Activated T-helper 1 cell treated with Interleukin-2 at 50 U/mL for 16 hours (primary cell): ENCODE data around the gene C3orf20.
"Not testable (repeated sequence)": the region's sequence is repeated elsewhere in the genome, so short reads cannot be mapped to it uniquely, and the experiment has no call there.

Experiments used
- DNase-seq: peaks from one replicate; pipeline ENCODE4 v3.0.0-alpha.2; 2020; ENCODE audit warnings: low read depth

C3orf20 gene

DNA sequence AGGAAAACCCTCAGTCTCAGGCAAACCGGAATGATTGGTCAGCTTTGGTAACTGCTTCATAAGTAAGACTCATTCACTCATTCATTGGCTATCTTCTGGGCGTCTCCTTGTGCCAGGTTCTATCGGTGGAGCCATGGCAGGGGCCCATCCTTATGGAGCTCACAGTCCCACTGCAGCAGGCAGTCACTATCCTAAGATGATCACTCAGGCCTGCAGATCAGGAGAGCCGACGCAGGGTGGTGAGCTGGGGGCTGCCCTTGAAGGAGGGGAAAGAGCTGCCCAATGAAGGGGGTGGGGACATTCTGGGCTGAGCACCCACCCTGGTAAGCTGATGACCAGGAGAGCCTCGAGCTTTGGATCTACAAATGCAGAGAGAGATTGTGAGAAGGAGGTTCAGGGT, 123.3 kb downstream of the C3orf20 start:
- DNase-seq: no peak

DNA sequence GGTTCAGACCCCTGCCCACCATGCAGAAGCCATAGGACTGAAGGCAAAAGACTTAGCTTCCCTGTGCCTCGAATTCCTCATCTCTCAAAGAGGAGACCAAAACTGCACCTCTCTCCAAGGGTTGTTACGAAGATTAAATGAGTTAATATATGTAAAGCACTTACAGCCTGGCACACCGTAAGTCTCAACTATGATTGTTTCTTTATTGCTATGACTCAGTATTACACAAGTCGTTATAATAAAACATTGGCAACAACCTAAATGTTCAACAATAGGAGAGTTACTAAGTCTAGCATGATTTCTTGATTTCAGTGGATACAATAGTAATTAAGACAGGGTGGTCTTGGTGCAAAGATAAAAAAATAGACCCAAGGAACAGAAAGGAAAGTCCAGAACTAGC, 124.2 kb downstream of the C3orf20 start:
- DNase-seq: no peak

DNA sequence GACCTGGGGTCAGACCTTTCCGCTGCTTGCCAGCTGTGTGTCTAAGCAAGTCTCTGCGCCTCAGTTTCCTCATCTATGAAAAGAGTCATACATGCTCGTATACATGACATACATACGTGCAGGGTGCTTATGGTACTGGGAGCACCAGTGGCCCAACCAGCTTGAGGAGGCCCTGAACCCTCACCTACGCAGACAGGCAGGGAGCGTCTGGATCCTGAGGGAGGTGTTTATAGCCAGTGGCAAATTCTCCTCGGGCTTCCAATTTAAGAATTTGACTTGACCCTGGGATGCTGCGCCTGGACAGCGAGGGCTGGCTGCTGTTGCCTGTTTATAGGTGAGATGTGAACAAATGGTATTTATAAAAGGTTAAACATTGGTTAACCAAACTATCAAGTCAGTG, 126.1 kb downstream of the C3orf20 start:
- DNase-seq: no peak

DNA sequence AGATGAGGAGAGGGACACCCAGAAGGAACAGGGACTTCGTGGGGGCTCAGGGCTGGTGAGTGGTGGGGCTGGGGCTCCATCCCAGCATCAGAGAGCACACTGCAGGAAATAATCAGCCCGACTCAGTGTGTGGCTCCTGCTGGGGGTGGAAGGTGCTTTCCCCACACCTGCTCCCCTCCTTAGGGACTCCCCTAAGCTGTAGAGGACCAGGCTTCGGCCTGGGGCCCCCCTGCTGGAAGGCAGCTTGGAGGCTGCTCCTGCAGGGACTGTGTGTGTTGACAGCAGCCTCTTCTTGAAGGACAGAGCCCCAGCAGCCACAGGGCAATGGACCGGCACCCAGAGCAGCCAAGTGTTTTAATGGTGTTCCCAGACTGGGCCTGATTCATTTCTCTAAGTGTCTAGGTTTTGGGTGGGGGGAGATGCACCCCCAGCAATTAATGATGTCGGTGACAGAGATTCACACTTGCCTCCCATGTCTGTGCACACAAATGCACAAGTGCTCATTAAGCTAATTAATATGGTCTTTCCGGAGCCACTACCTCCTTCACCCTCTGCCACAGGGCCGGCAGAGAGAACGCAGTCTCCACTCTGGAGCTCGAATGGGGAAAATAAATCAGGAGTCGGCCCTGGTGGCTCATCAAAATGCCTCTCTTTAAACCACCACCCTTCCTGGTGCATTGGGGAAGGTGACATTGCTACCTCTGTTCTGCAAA, 126.9 kb downstream of the C3orf20 start:
- no peak for DNase-seq

DNA sequence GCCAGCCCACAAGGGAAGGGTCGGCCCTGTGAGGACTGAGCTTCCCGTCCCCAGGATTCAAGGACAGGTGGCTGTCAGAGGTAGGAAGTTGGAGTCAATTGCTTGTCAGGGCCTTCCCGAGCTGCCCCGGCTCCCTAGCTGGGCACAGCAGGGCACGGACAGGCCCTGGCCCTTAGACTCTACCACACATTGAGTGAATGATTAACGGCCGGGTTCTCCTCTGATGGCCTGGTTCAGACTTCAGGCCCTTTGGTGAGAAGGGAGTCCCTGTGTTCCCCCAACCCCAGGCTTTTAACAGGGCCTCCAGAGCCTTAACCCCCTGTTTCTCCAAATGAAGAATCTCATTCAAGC, 127.4 kb downstream of the C3orf20 start:
- DNase-seq: no peak

GRCh38 chr3:14803101-14803980, 128.4 kb downstream of the C3orf20 start:
- no peak for DNase-seq

GRCh38 chr3:14803981-14804834, 129.3 kb downstream of the C3orf20 start:
- no peak for DNase-seq

DNA sequence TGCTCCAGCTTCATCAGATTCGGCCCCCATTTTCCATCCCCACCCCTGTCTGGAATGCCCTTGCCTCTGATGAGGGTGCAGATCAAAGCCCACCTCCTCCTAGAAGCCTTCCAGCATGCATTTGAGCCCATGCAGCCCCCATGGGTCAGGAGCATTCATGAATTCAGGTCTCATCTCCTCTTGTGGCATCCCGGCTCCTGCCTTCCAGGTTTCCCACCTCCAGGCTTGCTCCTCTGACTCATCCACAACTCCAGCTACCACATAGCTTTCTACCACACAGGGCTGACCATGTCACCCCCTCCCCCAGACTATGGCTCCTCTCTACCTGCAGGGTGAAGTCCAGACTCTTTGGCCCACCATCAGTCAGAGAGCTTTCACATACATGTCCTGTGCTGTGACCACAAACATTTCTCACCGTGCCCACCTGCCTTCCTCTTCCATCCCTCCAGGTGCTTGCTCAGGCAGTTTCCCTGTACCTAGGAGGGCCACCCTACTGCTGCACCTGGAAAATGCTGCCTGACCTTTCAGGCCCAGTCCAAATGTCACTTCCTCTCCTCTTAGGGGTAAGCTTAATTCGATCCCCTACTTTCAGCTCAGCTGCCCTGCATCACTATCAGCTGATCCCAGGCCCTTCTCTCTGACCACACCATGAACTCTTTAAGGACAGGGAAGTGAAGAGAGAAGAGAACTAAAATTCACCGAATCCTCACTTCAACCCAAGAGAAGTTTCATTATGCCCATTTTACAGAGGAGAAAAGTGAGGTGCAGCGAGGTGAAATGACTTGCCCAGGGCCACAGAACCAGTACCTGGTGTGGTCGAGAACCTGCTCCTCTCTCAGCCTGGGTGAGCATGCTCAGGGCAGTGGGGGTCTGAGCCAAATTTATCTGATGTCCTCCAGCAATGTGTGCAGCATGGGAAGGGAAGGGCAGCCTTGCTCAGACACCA, 130.2 kb downstream of the C3orf20 start:
- DNase-seq: no peak

- no peak for DNase-seq
Measured at GRCh38 chr3:14805961-14806537, 131.1 kb downstream of the C3orf20 start.

DNA sequence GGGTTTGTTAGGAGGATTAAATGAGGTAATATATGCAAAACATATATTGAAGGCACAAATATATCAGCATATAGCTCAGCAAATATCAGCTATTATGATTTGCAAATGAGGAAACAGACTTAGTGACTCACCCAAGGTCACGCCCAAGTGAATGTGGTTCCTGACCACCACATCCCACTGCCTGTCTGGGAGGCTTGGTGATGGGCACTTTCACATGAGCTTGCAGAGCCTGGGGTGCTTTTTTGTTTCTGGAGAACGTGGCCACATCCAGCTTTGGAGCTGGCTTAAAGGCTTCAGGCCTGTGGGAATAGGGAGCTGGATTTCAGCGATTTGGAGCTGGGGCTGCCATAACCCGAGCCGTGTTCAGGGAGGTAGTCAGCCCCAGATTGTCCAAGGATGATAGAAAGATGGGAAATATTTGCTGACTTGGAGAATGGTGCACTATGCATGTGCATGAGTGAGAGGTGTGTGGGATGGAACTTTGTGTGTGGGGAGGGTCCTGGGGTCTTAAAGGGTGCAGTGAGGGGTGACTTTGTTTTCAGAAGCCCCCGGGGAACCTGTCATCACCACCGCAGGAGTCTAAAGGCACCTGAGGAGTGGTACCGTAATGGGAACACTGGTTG, 131.8 kb downstream of the C3orf20 start:
- no peak for DNase-seq

DNA sequence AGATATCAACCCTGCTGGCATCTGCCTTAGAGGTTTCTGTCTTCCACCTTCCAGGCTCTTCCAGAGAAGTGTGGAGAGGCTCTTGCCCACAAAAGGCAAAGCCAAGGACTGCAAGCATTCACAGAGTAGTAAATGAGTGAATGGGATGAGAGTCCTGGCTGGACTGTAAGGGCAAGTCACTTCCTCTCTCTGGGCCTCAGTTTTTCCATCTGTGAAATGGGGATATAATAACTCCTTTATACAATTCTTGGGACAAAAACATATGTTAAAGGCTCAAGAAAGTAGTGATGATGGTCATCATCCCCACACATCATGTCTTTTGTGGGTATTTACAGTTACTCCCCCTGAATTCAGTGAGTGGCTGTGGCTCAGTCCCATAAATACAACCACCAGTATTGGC, 133.1 kb downstream of the C3orf20 start:
- no peak for DNase-seq

GRCh38 chr3:14808502-14809266, 133.7 kb downstream of the C3orf20 start:
- DNase-seq: no peak

DNA sequence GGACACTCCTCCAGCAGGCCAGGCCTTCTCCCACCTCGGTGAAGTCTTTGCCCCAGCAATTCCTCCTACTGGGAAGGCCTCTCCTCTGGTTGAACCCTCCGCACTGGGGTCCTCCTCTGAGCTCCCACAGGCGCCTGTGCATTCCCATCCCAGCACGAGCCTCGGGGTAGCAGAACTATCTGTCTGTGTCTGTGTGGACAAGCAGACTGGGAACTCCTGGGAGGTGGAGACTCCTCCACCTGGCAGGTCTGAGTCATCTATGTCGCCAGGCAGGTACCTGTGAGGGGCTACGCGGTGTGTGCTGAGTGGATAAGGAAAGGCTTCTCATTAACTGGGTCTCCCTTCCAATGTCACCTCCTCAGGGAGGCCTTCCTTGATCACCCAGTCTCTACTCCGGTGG, 134.7 kb downstream of the C3orf20 start:
- DNase-seq: not testable (repeated sequence)

DNA sequence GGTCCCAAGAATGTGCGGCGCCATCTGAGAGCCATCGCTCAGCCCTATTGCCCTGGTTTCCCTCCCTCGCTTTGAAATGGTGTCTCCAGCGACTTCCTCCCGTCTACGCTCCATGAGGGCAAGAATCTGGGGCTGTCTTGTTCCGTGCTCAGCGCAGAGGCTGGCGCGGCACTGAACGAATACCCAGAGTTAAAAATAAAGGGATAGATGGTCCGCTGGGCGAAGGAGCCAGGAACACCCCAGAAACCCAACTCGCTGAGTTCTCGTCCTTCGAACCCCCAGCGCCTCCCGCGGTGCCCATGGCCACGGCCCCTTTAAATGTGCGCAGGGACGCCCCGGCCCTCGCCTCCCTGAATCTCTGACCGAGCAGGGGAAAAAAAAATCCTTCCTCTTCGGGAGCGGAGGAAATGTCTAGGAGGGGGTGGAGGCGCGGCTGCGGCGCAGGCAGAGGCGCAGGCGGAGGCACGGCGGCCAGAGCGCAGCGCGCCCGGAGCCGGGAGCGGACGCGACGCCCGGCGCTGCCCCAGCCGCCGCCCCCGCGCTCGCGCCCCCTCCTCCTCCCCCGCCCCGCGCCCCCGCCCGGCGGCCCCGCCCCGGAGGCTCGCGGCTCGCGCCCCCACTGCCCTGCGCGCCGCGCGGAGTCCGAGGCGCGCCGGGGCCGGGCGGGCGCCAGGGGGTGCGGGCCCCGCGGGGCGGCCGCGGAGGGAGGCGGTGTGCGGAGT, 135.3 kb downstream of the C3orf20 start:
- no peak for DNase-seq

- DNase-seq: no peak
Measured at GRCh38 chr3:14810801-14811661, 136.1 kb downstream of the C3orf20 start.

DNA sequence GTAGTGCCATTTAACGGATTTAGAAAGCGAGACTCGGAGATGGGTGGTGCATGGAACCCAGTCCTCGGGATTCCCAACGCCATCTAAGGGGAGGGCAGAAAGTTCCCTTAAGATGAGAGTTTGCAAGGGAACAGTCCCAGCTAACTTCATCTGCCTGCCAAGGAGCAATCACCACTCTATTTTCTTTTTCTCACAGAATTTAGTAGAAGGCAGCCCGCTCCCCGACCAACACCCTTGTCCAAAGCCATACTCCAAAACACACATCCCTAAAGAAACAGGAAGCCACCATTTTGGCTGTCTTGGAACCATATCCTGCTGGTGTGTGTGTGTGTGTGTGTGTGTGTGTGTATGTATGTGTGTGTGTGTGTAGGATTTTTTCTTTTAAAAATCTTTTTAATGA, 136.7 kb downstream of the C3orf20 start:
- no peak for DNase-seq

GRCh38 chr3:14812196-14812790, 137.4 kb downstream of the C3orf20 start:
- no peak for DNase-seq

DNA sequence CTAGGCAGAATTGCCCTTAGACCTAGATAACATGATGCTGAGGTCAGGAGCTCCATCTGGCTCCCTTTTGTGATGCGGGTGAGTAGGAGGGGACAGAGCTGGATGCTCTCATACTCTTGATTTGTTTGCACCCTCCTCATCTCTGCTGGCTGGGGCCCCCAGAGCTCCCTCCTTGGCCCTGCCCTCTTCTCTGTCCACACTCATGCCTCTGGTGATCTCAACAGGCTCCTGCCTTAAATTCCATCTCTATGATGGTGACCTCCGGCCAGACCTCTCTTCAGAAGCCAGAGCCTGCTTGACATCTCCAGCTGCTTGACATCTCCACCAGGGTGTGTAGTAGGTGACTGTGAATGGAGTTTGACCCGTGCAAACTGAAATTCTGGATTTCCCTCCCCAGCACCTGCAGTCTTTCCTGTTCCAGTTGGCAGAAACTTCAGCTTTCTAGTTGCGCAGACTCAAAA, 139.5 kb downstream of the C3orf20 start:
- no peak for DNase-seq
